Astrocyte (in vitro differentiated cells and primary cell): ENCODE data around the gene TKT. TPM values are rescaled to one million over a fixed set of nuclear protein-coding genes. Genes with fewer than 3 reads are reported as not detected.

ENCODE experiments used
- DNase-seq: peaks from one replicate; pipeline ENCODE4 v3.0.0-alpha.2; 2010; ENCODE audit warnings: low read depth
- FAIRE-seq: peaks from 2 replicates; lab custom pipeline; 2011; peaks lifted over from hg19 to GRCh38; lab: Jason Lieb, UNC
- H2AFZ ChIP-seq: 2 replicates; pipeline ENCODE4 v1.6.0; 2012; ENCODE audit warnings: low read depth, low read length, inconsistent platforms
- H3K27ac ChIP-seq: 2 replicates; pipeline ENCODE4 v1.5.1; 2011; ENCODE audit warnings: low read depth, low read length, inconsistent platforms
- H3K27me3 ChIP-seq: 2 replicates; pipeline ENCODE4 v1.6.0; 2011; ENCODE audit warnings: low read length, inconsistent platforms; ENCODE audit not compliant: insufficient read depth
- H3K36me3 ChIP-seq: 2 replicates; pipeline ENCODE4 v1.5.1; 2011; ENCODE audit warnings: low read length, inconsistent platforms; ENCODE audit not compliant: insufficient read depth
- H3K4me1 ChIP-seq: 2 replicates; pipeline ENCODE4 v1.5.1; 2011; ENCODE audit warnings: low read length, inconsistent platforms; ENCODE audit not compliant: insufficient read depth
- H3K4me2 ChIP-seq: 2 replicates; pipeline ENCODE4 v1.6.0; 2012; ENCODE audit warnings: low read length, inconsistent platforms
- H3K4me3 ChIP-seq: 2 replicates; pipeline ENCODE4 v1.5.1; 2011; ENCODE audit warnings: low read depth, mild to moderate bottlenecking, low read length, inconsistent platforms; ENCODE audit not compliant: insufficient read depth
- H3K79me2 ChIP-seq: 2 replicates; pipeline ENCODE4 v1.6.0; 2012; ENCODE audit warnings: mild to moderate bottlenecking, low read length, inconsistent platforms; ENCODE audit not compliant: insufficient read depth
- H3K9ac ChIP-seq: 2 replicates; pipeline ENCODE4 v1.6.0; 2012; ENCODE audit warnings: mild to moderate bottlenecking, low read length, inconsistent platforms
- H3K9me3 ChIP-seq: 2 replicates; pipeline ENCODE4 v1.5.1; 2012; ENCODE audit warnings: low read depth, mild to moderate bottlenecking, low read length, inconsistent platforms; ENCODE audit not compliant: insufficient read depth
- H4K20me1 ChIP-seq: 2 replicates; pipeline ENCODE4 v1.6.0; 2012; ENCODE audit warnings: low read length, inconsistent platforms; ENCODE audit not compliant: insufficient read depth
- H3K27ac Mint-ChIP-seq: one replicate; pipeline ENCODE4 v1.8.0; 2021; ENCODE audit warnings: mild to moderate bottlenecking, mixed read lengths; ENCODE audit not compliant: unreplicated experiment
- H3K27me3 Mint-ChIP-seq: one replicate; pipeline ENCODE4 v1.8.0; 2021; ENCODE audit warnings: low read depth, mixed read lengths; ENCODE audit not compliant: unreplicated experiment
- H3K36me3 Mint-ChIP-seq: one replicate; pipeline ENCODE4 v1.8.0; 2021; ENCODE audit warnings: low read depth, mixed read lengths; ENCODE audit not compliant: unreplicated experiment
- H3K4me1 Mint-ChIP-seq: one replicate; pipeline ENCODE4 v1.8.0; 2021; ENCODE audit warnings: low read depth, mixed read lengths; ENCODE audit not compliant: unreplicated experiment
- H3K4me3 Mint-ChIP-seq: one replicate; pipeline ENCODE4 v1.8.0; 2021; ENCODE audit warnings: mild to moderate bottlenecking, moderate library complexity, mixed read lengths; ENCODE audit not compliant: unreplicated experiment
- H3K9me3 Mint-ChIP-seq: one replicate; pipeline ENCODE4 v1.8.0; 2021; ENCODE audit warnings: mild to moderate bottlenecking, mixed read lengths; ENCODE audit not compliant: unreplicated experiment
- EZH2 ChIP-seq: IDR thresholded peaks from 2 replicates; pipeline ENCODE4 v1.6.1; 2012; ENCODE audit warnings: mild to moderate bottlenecking, low read length, inconsistent platforms; ENCODE audit not compliant: insufficient read depth
- total RNA-seq: library from RNA; stranded (reverse); gene quantifications from 2 replicates; pipeline ENCODE4 v1.2.1, GENCODE V29; 2021
- TF ChIP-seq, protein P1 (sequence below): IDR thresholded peaks from 2 replicates; pipeline ENCODE4 v1.5.1; 2011; ENCODE audit warnings: low read depth, mild to moderate bottlenecking, inconsistent platforms, low read length, moderate library complexity; ENCODE audit not compliant: insufficient read depth

Gene TKT
- total RNA-seq, 1 donor from 2014 or later = 318 TPM

DNA sequence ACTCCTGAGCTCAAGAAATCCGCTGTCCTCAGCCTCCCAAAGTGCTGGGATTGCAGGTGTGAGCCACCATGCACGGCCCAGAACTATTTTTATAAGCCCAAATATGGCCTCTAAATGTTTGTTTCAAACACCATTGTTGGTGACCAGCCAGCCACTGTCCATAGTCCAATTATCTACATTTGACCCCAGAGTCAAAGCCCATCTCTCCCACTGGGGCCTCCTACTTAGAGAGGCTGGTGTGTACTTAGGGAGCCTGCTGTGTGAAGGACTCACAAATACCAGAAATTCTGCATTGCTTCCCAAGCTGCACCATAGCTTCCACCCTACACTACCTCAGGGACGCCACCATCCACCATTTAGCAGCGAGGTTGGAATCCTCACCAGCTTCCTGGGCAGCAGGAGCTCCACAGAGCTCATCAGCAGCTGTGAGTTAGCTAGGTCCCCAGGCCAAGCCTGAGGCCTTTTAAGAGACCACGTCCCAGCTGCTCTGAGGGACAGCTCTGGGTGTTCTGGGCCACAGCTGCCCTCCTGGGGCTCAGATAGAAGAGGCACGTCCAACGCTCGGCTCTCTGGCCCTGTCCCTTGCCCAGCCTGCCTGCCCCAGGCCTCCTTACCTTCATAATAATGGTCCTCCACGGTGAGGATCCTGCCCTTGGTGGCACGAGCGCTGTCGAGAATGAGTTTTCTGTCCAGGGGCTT, 29.5 kb downstream of the TKT start:
- no peaks in the 10 kb centered on the region for H3K27me3 Mint-ChIP-seq
- no peak for FAIRE-seq
- Histone ChIP-seq H3K27ac (no peak overlapping the region), H3K36me3 (peaks cover 55% of the 10 kb centered on the region), H3K4me2 (no peak overlapping the region), H3K79me2 (peaks cover 1% of the 10 kb centered on the region), H2AFZ (no peak overlapping the region), H3K9ac (no peak overlapping the region), H3K27me3 (no peaks in the 10 kb centered on the region), H3K4me3 (no peak overlapping the region), H3K9me3 (no peaks in the 10 kb centered on the region), H3K4me1 (no peaks in the 10 kb centered on the region), H4K20me1 (peaks cover 61% of the 10 kb centered on the region)
- no peak overlapping the region for H3K4me3 Mint-ChIP-seq
- H3K36me3 Mint-ChIP-seq = peaks cover 21% of the 10 kb centered on the region
- no peak overlapping the region for H3K27ac Mint-ChIP-seq
- H3K9me3 Mint-ChIP-seq = no peaks in the 10 kb centered on the region
- TF ChIP-seq, protein P1, sequence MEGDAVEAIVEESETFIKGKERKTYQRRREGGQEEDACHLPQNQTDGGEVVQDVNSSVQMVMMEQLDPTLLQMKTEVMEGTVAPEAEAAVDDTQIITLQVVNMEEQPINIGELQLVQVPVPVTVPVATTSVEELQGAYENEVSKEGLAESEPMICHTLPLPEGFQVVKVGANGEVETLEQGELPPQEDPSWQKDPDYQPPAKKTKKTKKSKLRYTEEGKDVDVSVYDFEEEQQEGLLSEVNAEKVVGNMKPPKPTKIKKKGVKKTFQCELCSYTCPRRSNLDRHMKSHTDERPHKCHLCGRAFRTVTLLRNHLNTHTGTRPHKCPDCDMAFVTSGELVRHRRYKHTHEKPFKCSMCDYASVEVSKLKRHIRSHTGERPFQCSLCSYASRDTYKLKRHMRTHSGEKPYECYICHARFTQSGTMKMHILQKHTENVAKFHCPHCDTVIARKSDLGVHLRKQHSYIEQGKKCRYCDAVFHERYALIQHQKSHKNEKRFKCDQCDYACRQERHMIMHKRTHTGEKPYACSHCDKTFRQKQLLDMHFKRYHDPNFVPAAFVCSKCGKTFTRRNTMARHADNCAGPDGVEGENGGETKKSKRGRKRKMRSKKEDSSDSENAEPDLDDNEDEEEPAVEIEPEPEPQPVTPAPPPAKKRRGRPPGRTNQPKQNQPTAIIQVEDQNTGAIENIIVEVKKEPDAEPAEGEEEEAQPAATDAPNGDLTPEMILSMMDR = no peak
- no peak for TF ChIP-seq EZH2
- DNase-seq = no peak
- no peaks in the 10 kb centered on the region for H3K4me1 Mint-ChIP-seq

DNA sequence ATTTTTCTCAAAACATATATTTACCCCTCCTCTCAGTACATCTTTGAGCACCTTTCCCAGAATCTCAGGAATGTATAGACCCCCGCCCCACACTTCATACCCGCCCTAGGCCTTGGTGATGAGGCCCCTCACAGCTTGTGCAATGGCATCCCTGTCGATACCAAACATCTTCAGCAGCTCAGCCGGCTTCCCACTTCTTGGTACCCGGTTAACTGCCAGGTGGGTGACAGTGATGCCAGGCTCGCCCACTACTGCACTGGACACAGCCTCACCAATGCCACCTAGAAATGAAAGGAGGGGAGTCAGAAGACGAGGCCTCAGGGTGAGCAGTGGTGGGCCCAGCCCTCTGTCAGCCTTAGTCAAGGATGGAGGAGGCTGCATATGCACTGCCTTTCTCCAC, 30.2 kb downstream of the TKT start:
- Histone ChIP-seq H3K9ac (no peak overlapping the region), H3K9me3 (no peaks in the 10 kb centered on the region), H3K79me2 (no peaks in the 10 kb centered on the region), H4K20me1 (peaks cover 55% of the 10 kb centered on the region), H3K4me2 (no peak overlapping the region), H3K36me3 (peaks cover 49% of the 10 kb centered on the region), H2AFZ (no peak overlapping the region), H3K27ac (no peak overlapping the region), H3K4me1 (no peaks in the 10 kb centered on the region), H3K4me3 (no peak overlapping the region), H3K27me3 (no peaks in the 10 kb centered on the region)
- no peak overlapping the region for H3K27ac Mint-ChIP-seq
- FAIRE-seq (no peak), DNase-seq (no peak)
- peaks cover 21% of the 10 kb centered on the region for H3K36me3 Mint-ChIP-seq
- TF ChIP-seq, protein P1 = no peak
- no peak for TF ChIP-seq EZH2
- H3K4me1 Mint-ChIP-seq = no peaks in the 10 kb centered on the region
- no peaks in the 10 kb centered on the region for H3K27me3 Mint-ChIP-seq
- H3K9me3 Mint-ChIP-seq = no peaks in the 10 kb centered on the region
- no peak overlapping the region for H3K4me3 Mint-ChIP-seq

DNA sequence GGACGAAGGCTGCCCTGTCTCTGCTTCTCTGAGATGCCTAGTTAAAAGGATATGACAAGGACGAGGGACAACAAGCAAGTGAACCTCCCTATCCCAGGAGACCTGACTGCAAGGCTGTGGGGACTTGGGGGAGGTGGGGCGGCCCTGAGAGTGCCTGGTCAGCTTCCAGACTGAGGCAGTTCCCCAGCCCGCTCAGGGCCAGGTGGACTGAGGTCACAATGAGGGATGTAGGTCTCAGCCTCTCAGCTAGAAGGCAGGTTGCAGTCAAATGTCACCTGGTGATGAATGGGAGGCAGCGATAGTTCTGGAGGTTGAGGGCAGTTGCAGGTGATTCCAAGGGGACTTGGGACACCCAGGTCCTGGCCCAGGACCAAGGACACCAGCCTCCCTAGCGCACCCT, 30.6 kb downstream of the TKT start:
- no peak for TF ChIP-seq EZH2
- TF ChIP-seq, protein P1 = no peak
- H3K36me3 Mint-ChIP-seq = peaks cover 19% of the 10 kb centered on the region
- no peak overlapping the region for H3K9ac ChIP-seq
- H3K4me2 ChIP-seq = no peak overlapping the region
- DNase-seq = no peak
- no peaks in the 10 kb centered on the region for H3K4me1 ChIP-seq
- H3K27me3 Mint-ChIP-seq = no peaks in the 10 kb centered on the region
- H3K27me3 ChIP-seq = no peaks in the 10 kb centered on the region
- no peak overlapping the region for H3K27ac ChIP-seq
- FAIRE-seq = no peak
- H3K4me3 ChIP-seq = no peak overlapping the region
- no peaks in the 10 kb centered on the region for H3K9me3 Mint-ChIP-seq
- H3K27ac Mint-ChIP-seq = no peak overlapping the region
- H3K36me3 ChIP-seq = peaks cover 48% of the 10 kb centered on the region
- no peaks in the 10 kb centered on the region for H3K9me3 ChIP-seq
- peaks cover 52% of the 10 kb centered on the region for H4K20me1 ChIP-seq
- H3K79me2 ChIP-seq = no peaks in the 10 kb centered on the region
- no peak overlapping the region for H3K4me3 Mint-ChIP-seq
- H3K4me1 Mint-ChIP-seq = no peaks in the 10 kb centered on the region
- no peak overlapping the region for H2AFZ ChIP-seq
